A673 (cell line): ENCODE results near the gene BLTP2. TPM values are rescaled to one million over a fixed set of nuclear protein-coding genes. Genes with fewer than 3 reads are reported as not detected.

Source experiments
- BruUV-seq: library from RNA; stranded (reverse); fragments of 400-500 nt; replicated peaks from 2 replicates; lab custom pipeline; 2021; lab: Mats Ljungman, UMichigan
- CTCF ChIA-PET: fragments of 300-600 bp; sonication (Branson Sonifier 250); formaldehyde crosslinking; loops from one replicate; lab custom pipeline; 2022; ENCODE audit warnings: antibody characterized with exemption; lab: Charles Lee
- POLR2A ChIA-PET: fragments of 300-600 bp; sonication (Branson Sonifier 250); formaldehyde crosslinking; loops from one replicate; lab custom pipeline; 2022; ENCODE audit warnings: antibody characterized with exemption; ENCODE audit not compliant: low non-redundant PET; lab: Charles Lee
- DNase-seq: peaks from one replicate; pipeline ENCODE4 v3.0.0-alpha.2; 2015; ENCODE audit warnings: low spot score
- H3K27ac ChIP-seq: fragments of 200-600 bp; sonication (generic); 2 replicates; pipeline ENCODE4 v1.5.1; 2016; ENCODE audit warnings: mixed run types, low read depth, mild to moderate bottlenecking, mixed read lengths, antibody characterized with exemption, low read length; ENCODE audit not compliant: poor library complexity, severe bottlenecking
- H3K27me3 ChIP-seq: fragments of 200-600 bp; sonication (generic); replicated peaks from 2 replicates; pipeline ENCODE4 v1.6.1; 2017; ENCODE audit warnings: mixed run types, low read depth, mild to moderate bottlenecking, mixed read lengths, antibody characterized with exemption, low read length; ENCODE audit not compliant: insufficient read depth, poor library complexity
- H3K36me3 ChIP-seq: fragments of 200-600 bp; sonication (generic); 2 replicates; pipeline ENCODE4 v1.6.1; 2016; ENCODE audit warnings: mixed run types, mild to moderate bottlenecking, mixed read lengths, antibody characterized with exemption, low read length; ENCODE audit not compliant: insufficient read depth, poor library complexity, severe bottlenecking
- H3K4me1 ChIP-seq: fragments of 200-600 bp; sonication (generic); 2 replicates; pipeline ENCODE4 v1.6.1; 2017; ENCODE audit warnings: mixed run types, mild to moderate bottlenecking, mixed read lengths, antibody characterized with exemption, low read length; ENCODE audit not compliant: insufficient read depth, poor library complexity, severe bottlenecking
- H3K4me3 ChIP-seq: fragments of 200-600 bp; sonication (generic); 2 replicates; pipeline ENCODE4 v1.5.1; 2016; ENCODE audit warnings: low read depth, mixed run types, mild to moderate bottlenecking, mixed read lengths, low read length; ENCODE audit not compliant: poor library complexity, severe bottlenecking
- H3K9me3 ChIP-seq: fragments of 200-600 bp; sonication (generic); 2 replicates; pipeline ENCODE4 v1.6.1; 2016; ENCODE audit warnings: mixed run types, low read depth, mild to moderate bottlenecking, mixed read lengths, antibody characterized with exemption, low read length; ENCODE audit not compliant: poor library complexity, severe bottlenecking
- CTCF ChIP-seq: fragments of 300-800, 200-600 bp; sonication (generic); conservative IDR thresholded peaks from 2 replicates; pipeline ENCODE4 v1.5.1; 2017; ENCODE audit warnings: low read depth, mild to moderate bottlenecking, antibody characterized with exemption, low read length, moderate library complexity, mixed read lengths
- EZH2 ChIP-seq: fragments of 200-600 bp; sonication (generic); IDR thresholded peaks from 2 replicates; pipeline ENCODE4 v1.6.1; 2017; ENCODE audit warnings: borderline replicate concordance, low read depth, mild to moderate bottlenecking, mixed read lengths, antibody characterized with exemption, low read length; ENCODE audit not compliant: poor library complexity, severe bottlenecking
- intact Hi-C: fragments of 100-400 bp; cut with micrococcal nuclease; formaldehyde crosslinking; loops from one replicate; pipeline ENCODE4 v1.10.0; 2022; ENCODE audit not compliant: unreplicated experiment
- total RNA-seq: library from RNA; stranded (reverse); gene quantifications from 2 replicates; pipeline ENCODE4 v1.2.3, GENCODE V29; 2021

The BLTP2 gene
- total RNA-seq, 1 experiment from 2014 or later = 198 TPM

DNA sequence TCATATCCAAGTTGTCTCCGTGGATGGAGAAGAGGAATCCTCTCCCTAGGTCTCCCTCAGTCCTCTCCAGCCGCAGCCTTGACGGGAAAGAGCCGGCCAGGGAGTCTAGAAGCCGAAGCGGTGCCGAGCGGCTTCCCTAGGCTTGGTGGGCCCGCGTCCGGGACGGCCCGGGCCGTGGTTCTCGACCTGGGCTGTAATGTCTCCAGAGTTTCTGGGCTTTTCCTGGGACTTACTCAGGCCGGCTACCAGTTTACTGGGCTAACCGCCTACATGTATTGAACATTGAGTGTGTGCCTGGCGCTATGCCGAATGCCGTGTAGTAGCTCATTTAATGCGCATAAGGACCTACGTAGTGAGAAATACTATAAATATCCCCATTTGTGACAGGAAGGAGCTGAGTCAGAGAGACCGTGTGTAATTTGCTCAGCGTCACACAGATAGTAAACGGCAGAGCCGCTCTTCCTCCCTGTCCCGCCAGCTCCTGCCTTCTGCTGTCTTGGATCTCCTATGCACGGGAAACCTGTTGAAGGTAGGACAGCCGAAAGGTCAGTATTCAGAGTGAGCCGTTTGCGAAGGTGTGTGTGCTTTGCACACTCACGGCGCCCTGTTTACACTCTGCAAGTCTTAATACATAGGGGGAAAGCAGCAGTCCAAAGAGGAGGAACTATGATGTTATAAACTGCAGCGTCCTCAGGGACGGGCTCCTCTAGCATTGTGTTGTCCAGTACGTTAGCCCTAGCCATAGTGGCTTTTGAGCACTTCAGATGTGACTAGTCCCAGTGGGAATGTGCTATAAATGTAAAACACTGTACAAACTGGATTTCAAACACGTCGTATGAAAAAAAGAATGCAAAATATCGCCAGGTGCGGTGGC is 45.4 kb downstream of the BLTP2 start:
- H3K4me1 ChIP-seq = peaks cover 10% of the 10 kb centered on the region
- DNase-seq = peak; percentile 91
- H3K9me3 ChIP-seq = no peaks in the 10 kb centered on the region
- intact Hi-C loops = no loop called here
- ChIA-PET POLR2A (no interaction called here), CTCF (interaction anchor here (0.6 kb wide), 1 partner anchor 14 kb away, joined by 3 read pairs; the partner anchor contains the start of gene RSKR)
- TF ChIP-seq EZH2 (no peak), CTCF (no peak)
- H3K27me3 ChIP-seq = no peaks in the 10 kb centered on the region
- BruUV-seq = TSS peak; percentile 77
- peaks cover 22% of the 10 kb centered on the region for H3K36me3 ChIP-seq
- H3K4me3 ChIP-seq = peak overlapping the region; percentile 96
- peak overlapping the region; percentile 95 for H3K27ac ChIP-seq

- BruUV-seq = no TSS peak
- CTCF ChIA-PET = interaction anchor here (0.6 to 1.2 kb wide), 2 partner anchors 14 to 15 kb away, joined by 3 read pairs; partner anchors contain the start of gene RSKR
- no peaks in the 10 kb centered on the region for H3K27me3 ChIP-seq
- H3K4me1 ChIP-seq = peaks cover 10% of the 10 kb centered on the region
- H3K4me3 ChIP-seq = peak within 1 kb of the TSS; percentile 96
- peaks cover 28% of the 10 kb centered on the region for H3K36me3 ChIP-seq
- intact Hi-C loops = no loop called here
- POLR2A ChIA-PET = no interaction called here
- peak; percentile 96 for DNase-seq
- H3K27ac ChIP-seq = peak within 1 kb of the TSS; percentile 95
- TF ChIP-seq EZH2 = no peak
- TF ChIP-seq CTCF = no peak
- H3K9me3 ChIP-seq = no peaks in the 10 kb centered on the region
These were observed 46.1 kb downstream of the BLTP2 start, which contains the start of gene SPAG5 for GRCh38 chr17:28598799-28599310. Gene SPAG5, minus strand, starts transcription at chr17:28599025. Its CDS starts 79 bp downstream, at chr17:28598946.

DNA sequence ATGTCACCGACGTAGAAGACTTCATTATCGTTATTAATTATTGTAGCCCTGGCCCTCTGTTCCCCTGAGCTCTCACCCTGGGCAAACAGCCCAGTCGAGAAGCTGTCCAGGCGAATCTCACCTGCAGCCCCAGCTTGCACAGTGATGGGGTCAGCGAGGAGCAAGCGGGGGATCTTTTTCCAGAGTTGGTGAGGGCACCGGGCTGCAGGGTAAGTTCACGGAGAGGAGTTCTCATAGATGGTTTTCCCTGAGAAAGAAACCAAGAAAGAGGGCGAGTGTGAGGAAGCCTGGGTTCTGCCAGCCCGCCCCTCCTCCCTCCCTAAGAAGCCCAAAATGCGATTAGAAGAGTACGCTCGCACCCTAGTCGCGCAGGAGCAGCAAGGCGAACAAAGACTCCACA is 46.6 kb downstream of the BLTP2 start:
- ChIA-PET CTCF (interaction anchor here (1.0 to 1.2 kb wide), 2 partner anchors 15 to 49 kb away, joined by 3 read pairs; no protein-coding TSS in a partner anchor), POLR2A (no interaction called here)
- no peak for TF ChIP-seq CTCF
- TF ChIP-seq EZH2 = no peak
- TSS peak; percentile 63 for BruUV-seq
- intact Hi-C loops = no loop called here
- peaks cover 10% of the 10 kb centered on the region for H3K4me1 ChIP-seq
- DNase-seq = no peak
- H3K27ac ChIP-seq = peak overlapping the region; percentile 95
- peaks cover 32% of the 10 kb centered on the region for H3K36me3 ChIP-seq
- H3K4me3 ChIP-seq = peak overlapping the region; percentile 96
- no peaks in the 10 kb centered on the region for H3K27me3 ChIP-seq
- no peaks in the 10 kb centered on the region for H3K9me3 ChIP-seq
